HFFc6 (cell line): ENCODE data around the gene COL6A2. TPM values are rescaled to one million over a fixed set of nuclear protein-coding genes. Genes with fewer than 3 reads are reported as not detected.

Experiments used
- DNase-seq: peaks from one replicate; pipeline ENCODE4 v3.0.0-alpha.2; 2018
- H3K27ac Mint-ChIP-seq: 2 replicates; pipeline ENCODE4 v1.8.0; 2020; ENCODE audit warnings: mild to moderate bottlenecking, mixed read lengths
- H3K27me3 Mint-ChIP-seq: 2 replicates; pipeline ENCODE4 v1.8.0; 2021; ENCODE audit warnings: mild to moderate bottlenecking, moderate library complexity, mixed read lengths; ENCODE audit not compliant: insufficient read depth
- H3K36me3 Mint-ChIP-seq: 2 replicates; pipeline ENCODE4 v1.8.0; 2021; ENCODE audit warnings: low read depth, mixed read lengths
- H3K4me1 Mint-ChIP-seq: 2 replicates; pipeline ENCODE4 v1.8.0; 2020; ENCODE audit warnings: low read depth, mixed read lengths
- H3K4me3 Mint-ChIP-seq: 2 replicates; pipeline ENCODE4 v1.8.0; 2020; ENCODE audit warnings: mild to moderate bottlenecking, moderate library complexity, mixed read lengths
- H3K9me3 Mint-ChIP-seq: 2 replicates; pipeline ENCODE4 v1.8.0; 2020; ENCODE audit warnings: mild to moderate bottlenecking, mixed read lengths
- CTCF ChIP-seq: fragments of 200-600 bp; sonication (generic); IDR thresholded peaks from 2 replicates; pipeline ENCODE4 v1.5.0; 2021; ENCODE audit warnings: antibody characterized with exemption, mild to moderate bottlenecking
- long read RNA-seq: library from polyadenylated mRNA; unstranded; transcript quantifications from one replicate; pipeline ENCODE4 v2.0.0, GENCODE V29; 2019
- total RNA-seq, 6 experiments: library from RNA; stranded (reverse); fragmentation: NEBNext Ultra II Directional; extraction: Animal tissue kit (Norgen Biotek cat#: 25700); gene quantifications; 2 replicates in 1 of 6; 3 replicates in 5 of 6; pipeline ENCODE4 v1.2.3, GENCODE V29; 2021

COL6A2 gene
- 100 to 1,000 TPM; 426 to 514 (median 467) TPM for total RNA-seq
- long read RNA-seq, partial matches to known transcripts, result 36 of 52 reads
- long read RNA-seq, other reads (novel, unspliced or antisense), result 16 of 52 reads

GRCh38 chr21:46097336-46098293 is at the start of gene COL6A2:
COL6A2 (plus strand) TSS chr21:46098112.
- peaks cover 17% of the 10 kb centered on the region for H3K9me3 Mint-ChIP-seq
- peaks cover 1% of the 10 kb centered on the region; the same call in 1 of the 2 replicates for H3K27me3 Mint-ChIP-seq
- peak within 1 kb of the TSS; percentile 70 for H3K27ac Mint-ChIP-seq
- H3K4me3 Mint-ChIP-seq, result peak within 1 kb of the TSS; percentile 93
- peaks cover 39% of the 10 kb centered on the region for H3K4me1 Mint-ChIP-seq
- DNase-seq, result no peak
- peaks cover 23% of the 10 kb centered on the region for H3K36me3 Mint-ChIP-seq
- peak; percentile 71 for TF ChIP-seq CTCF

DNA sequence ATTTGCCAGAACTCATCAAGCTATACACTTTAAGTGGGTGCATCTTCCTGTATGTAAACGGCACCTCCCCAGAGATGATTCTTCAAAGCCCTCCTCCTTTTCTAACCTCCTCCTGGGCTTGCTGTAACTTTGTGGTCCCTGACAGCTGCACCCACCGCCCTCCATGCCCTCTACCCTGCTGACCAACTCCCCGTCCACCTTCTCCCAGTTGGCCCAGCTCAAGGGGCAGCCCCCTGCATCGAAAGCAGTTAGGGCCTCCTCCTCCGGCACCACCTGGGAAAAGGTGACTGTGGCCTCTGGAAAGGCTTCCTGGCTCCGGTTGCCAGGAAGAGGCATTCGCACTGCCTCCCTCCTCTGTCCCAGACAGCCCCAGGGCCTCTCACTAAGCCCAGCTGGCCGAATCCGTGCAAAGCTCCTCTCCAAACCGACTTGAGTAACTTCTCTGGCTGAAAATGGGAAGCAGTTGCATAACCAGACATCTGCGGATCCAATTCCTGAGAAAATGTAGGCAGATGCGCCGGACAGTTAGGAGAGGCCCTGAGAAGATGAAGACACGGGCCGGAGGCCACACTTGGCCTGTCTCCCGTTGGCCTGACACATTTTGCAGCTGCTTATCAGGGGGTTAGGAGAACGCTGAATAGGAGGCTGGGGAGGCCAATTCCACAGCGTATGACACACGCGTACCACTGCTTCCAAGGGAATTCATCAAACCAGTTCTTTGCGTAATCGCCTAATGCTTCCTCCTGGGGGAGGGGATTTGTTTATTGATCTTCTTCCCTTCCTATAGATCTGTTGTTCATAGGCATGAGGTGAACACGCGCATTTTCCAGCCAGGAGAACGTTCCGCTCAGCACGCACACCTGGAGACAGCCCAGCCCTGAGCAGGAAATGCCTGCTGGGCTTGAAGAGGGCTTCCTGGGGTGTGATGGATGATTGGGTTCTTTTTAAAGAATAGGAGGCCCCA is 48.7 kb upstream of the COL6A2 start:
- Mint-ChIP-seq H3K4me3 (no peak overlapping the region), H3K27ac (no peak overlapping the region), H3K9me3 (no peaks in the 10 kb centered on the region; the same call in 1 of the 2 replicates), H3K36me3 (peaks cover 11% of the 10 kb centered on the region), H3K27me3 (peaks cover 5% of the 10 kb centered on the region; the same call in 1 of the 2 replicates), H3K4me1 (peaks cover 23% of the 10 kb centered on the region)
- TF ChIP-seq CTCF, result no peak
- peak; percentile 98 for DNase-seq

- H3K9me3 Mint-ChIP-seq, result no peaks in the 10 kb centered on the region; the same call in 1 of the 2 replicates
- no peak overlapping the region for H3K27ac Mint-ChIP-seq
- TF ChIP-seq CTCF, result no peak
- H3K36me3 Mint-ChIP-seq, result peaks cover 11% of the 10 kb centered on the region
- peaks cover 5% of the 10 kb centered on the region for H3K27me3 Mint-ChIP-seq
- no peak for DNase-seq
- peaks cover 25% of the 10 kb centered on the region for H3K4me1 Mint-ChIP-seq
- H3K4me3 Mint-ChIP-seq, result no peak overlapping the region
Observed at GRCh38 chr21:46049890-46050667, 47.8 kb upstream of the COL6A2 start.

DNA sequence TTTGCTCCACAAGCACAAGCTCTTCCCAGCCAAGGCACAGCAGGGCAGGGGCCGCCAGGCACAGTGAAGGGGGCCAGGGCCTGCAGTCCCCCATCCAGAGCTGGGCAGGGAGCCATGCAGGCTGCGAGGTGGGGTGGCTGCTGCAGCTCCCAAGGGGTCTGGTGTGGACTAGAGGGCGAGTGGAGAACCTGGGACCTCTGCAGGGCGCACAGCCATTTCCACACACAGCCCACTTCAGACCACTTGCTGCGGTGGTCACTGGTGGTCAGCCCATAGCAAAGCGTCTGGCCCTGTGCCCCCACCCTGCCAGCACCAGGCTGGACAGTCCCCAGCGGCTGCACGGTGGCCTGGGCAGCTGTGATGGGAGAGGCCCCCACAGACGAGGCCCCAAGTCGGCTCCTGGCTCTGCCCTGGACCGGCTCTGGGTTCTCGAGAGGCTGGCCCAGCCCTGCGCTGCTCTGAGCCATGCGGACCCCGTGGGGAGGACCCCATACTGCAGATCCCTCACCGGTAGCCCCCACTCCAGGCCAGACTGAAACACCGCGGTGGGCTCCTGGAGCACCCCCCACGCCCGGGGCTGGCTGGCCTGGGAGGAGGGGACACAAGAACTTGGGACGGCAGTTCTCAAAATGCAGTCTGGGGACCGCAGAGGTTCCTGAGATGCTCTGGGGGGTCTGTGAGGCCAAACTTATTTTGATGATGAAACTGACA is 47.1 kb upstream of the COL6A2 start:
- H3K27me3 Mint-ChIP-seq, result peaks cover 5% of the 10 kb centered on the region
- no peak for TF ChIP-seq CTCF
- DNase-seq, result no peak
- no peak overlapping the region for H3K27ac Mint-ChIP-seq
- H3K9me3 Mint-ChIP-seq, result no peaks in the 10 kb centered on the region; the same call in 1 of the 2 replicates
- peaks cover 11% of the 10 kb centered on the region for H3K36me3 Mint-ChIP-seq
- peaks cover 23% of the 10 kb centered on the region for H3K4me1 Mint-ChIP-seq
- H3K4me3 Mint-ChIP-seq, result no peak overlapping the region
